Activated T-helper 1 cell treated with Interleukin-2 at 50 U/mL for 16 hours (primary cell): ENCODE measurements around the gene ATP6V0A4.
"Not testable (repeated sequence)": the region's sequence is repeated elsewhere in the genome, so short reads cannot be mapped to it uniquely, and the experiment has no call there.

Experiments used
- DNase-seq: peaks from one replicate; pipeline ENCODE4 v3.0.0-alpha.2; 2020; ENCODE audit warnings: low read depth

The ATP6V0A4 gene

GRCh38 chr7:138699661-138700060 lies 98.3 kb downstream of the ATP6V0A4 start:
- no peak for DNase-seq

GRCh38 chr7:138698281-138698680 lies 99.7 kb downstream of the ATP6V0A4 start:
- DNase-seq = no peak

- no peak for DNase-seq
Observed at GRCh38 chr7:138697535-138698182, 100.3 kb downstream of the ATP6V0A4 start.

GRCh38 chr7:138695776-138696175 lies 102.2 kb downstream of the ATP6V0A4 start:
- DNase-seq = not testable (repeated sequence)

- no peak for DNase-seq
Observed at GRCh38 chr7:138695106-138695505, 102.9 kb downstream of the ATP6V0A4 start.

- no peak for DNase-seq
Observed at GRCh38 chr7:138691178-138691577, 106.8 kb downstream of the ATP6V0A4 start.

GRCh38 chr7:138690495-138690894 lies 107.5 kb downstream of the ATP6V0A4 start:
- no peak for DNase-seq

- DNase-seq = not testable (repeated sequence)
Observed at GRCh38 chr7:138688037-138688436, 110.0 kb downstream of the ATP6V0A4 start.

GRCh38 chr7:138684340-138684739 lies 113.7 kb downstream of the ATP6V0A4 start:
- no peak for DNase-seq

GRCh38 chr7:138679793-138680192 lies 118.2 kb downstream of the ATP6V0A4 start:
- no peak for DNase-seq

- no peak for DNase-seq
Observed at GRCh38 chr7:138670594-138670993, 127.4 kb downstream of the ATP6V0A4 start.

GRCh38 chr7:138669364-138669763 lies 128.6 kb downstream of the ATP6V0A4 start:
- DNase-seq = no peak

GRCh38 chr7:138668946-138669345 lies 129.1 kb downstream of the ATP6V0A4 start:
- no peak for DNase-seq

- DNase-seq = no peak
Observed at GRCh38 chr7:138668229-138668596, 129.8 kb downstream of the ATP6V0A4 start.

- DNase-seq = no peak
Observed at GRCh38 chr7:138667535-138668228, 130.3 kb downstream of the ATP6V0A4 start.

GRCh38 chr7:138666385-138666784 lies 131.6 kb downstream of the ATP6V0A4 start:
- no peak for DNase-seq

- no peak for DNase-seq
Observed at GRCh38 chr7:138665669-138666140, 132.3 kb downstream of the ATP6V0A4 start.

GRCh38 chr7:138665249-138665648 lies 132.7 kb downstream of the ATP6V0A4 start:
- DNase-seq = no peak

GRCh38 chr7:138663725-138664710 lies 134.0 kb downstream of the ATP6V0A4 start:
- DNase-seq = no peak

GRCh38 chr7:138662991-138663320 lies 135.0 kb downstream of the ATP6V0A4 start:
- no peak for DNase-seq

- no peak for DNase-seq
Observed at GRCh38 chr7:138662076-138662990, 135.7 kb downstream of the ATP6V0A4 start.
